Mucosa of descending colon (tissue), 3 donors: ENCODE measurements around the gene CLEC10A. TPM values are rescaled to one million over a fixed set of nuclear protein-coding genes. Genes with fewer than 3 reads are reported as not detected.

Experiments used
- ATAC-seq: fragments of 200-7000 bp; cut with Tn5 transposase; one replicate; pipeline ENCODE4 v1.9.1; 2020; ENCODE audit warnings: mild to moderate bottlenecking, moderate library complexity
- DNase-seq, 3 donors: peaks; one replicate each; pipeline ENCODE4 v3.0.0-alpha.2; 2020
- H3K36me3 ChIP-seq: fragments of 200-600 bp; one replicate; pipeline ENCODE4 v1.8.0; 2021; ENCODE audit warnings: low read depth, mild to moderate bottlenecking
- H3K4me1 ChIP-seq: fragments of 200-600 bp; one replicate; pipeline ENCODE4 v1.8.0; 2021; ENCODE audit warnings: low read depth, mild to moderate bottlenecking
- H3K4me3 ChIP-seq: fragments of 200-600 bp; one replicate; pipeline ENCODE4 v1.8.0; 2021; ENCODE audit warnings: mild to moderate bottlenecking
- H3K9me3 ChIP-seq: fragments of 200-600 bp; one replicate; pipeline ENCODE4 v1.8.0; 2021; ENCODE audit warnings: mild to moderate bottlenecking
- intact Hi-C, 2 donors: fragments of 100-400 bp; cut with DNase I in 1 of 2; cut with micrococcal nuclease in 1 of 2; formaldehyde crosslinking; loops; one replicate each; pipeline versions ENCODE4 v1.11.0 to v1.11.1; 2022; cut with DNase I, micrococcal nuclease
- total RNA-seq, 3 donors: library from RNA; stranded (reverse); fragmentation: NEBNext Ultra II Directional in 2 of 3; extraction: Animal tissue kit (Norgen Biotek cat#: 25700) in 2 of 3; gene quantifications; one replicate each; pipeline versions ENCODE4 v1.2.1 to v1.2.4, GENCODE V29; 2021 to 2023
- TF ChIP-seq, protein P1 (sequence below): fragments of 200-600 bp; IDR thresholded peaks from one replicate; pipeline ENCODE4 v1.8.0; 2022; ENCODE audit warnings: antibody characterized with exemption, mild to moderate bottlenecking
- donor health status: DM: no; HTN: no; CAD: no; lungs with moderate emphysema.
- donor health status: DM: no; HTN: no; CAD: no.
- donor health status: DM: no; HTN: yes; CAD: no.

Gene CLEC10A
- total RNA-seq, 3 donors from 2014 or later, result 3.1 to 15.1 (median 8.9) TPM

DNA sequence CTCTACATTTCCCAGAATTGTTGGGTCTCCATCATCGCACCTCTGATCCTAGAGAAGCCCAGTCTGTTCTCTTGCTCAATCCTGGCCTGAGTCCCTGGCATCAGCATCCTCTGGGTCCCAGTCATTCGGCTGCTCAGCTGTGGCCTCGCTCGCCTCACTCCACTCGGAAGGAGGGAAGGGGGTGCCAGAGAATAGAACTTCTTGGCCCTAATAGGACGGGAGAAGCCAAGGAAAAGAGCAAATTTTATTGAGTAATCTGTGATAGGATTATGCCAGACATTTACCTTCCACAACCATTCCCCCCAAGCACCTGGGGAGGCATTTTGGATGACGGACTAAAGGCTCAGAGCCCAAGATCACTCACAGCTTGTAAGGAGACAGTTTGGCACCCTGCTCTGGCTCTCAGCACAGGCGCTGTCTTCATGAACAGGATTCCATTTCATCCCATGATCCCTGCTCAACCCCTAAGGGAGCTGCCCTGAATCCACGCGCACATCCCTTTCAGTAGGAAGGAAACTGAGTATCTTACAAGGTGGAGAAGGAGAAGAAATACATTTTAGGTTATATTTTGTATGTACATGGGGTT lies 498 bp upstream of the CLEC10A start:
- H3K4me1 ChIP-seq, result no peaks in the 10 kb centered on the region
- TF ChIP-seq, protein P1, sequence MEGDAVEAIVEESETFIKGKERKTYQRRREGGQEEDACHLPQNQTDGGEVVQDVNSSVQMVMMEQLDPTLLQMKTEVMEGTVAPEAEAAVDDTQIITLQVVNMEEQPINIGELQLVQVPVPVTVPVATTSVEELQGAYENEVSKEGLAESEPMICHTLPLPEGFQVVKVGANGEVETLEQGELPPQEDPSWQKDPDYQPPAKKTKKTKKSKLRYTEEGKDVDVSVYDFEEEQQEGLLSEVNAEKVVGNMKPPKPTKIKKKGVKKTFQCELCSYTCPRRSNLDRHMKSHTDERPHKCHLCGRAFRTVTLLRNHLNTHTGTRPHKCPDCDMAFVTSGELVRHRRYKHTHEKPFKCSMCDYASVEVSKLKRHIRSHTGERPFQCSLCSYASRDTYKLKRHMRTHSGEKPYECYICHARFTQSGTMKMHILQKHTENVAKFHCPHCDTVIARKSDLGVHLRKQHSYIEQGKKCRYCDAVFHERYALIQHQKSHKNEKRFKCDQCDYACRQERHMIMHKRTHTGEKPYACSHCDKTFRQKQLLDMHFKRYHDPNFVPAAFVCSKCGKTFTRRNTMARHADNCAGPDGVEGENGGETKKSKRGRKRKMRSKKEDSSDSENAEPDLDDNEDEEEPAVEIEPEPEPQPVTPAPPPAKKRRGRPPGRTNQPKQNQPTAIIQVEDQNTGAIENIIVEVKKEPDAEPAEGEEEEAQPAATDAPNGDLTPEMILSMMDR, result no peak
- ATAC-seq, result no peak
- H3K9me3 ChIP-seq, result no peaks in the 10 kb centered on the region
- DNase-seq, result no peak
- intact Hi-C loops, result no loop called here
- no peak overlapping the region for H3K4me3 ChIP-seq
- H3K36me3 ChIP-seq, result no peaks in the 10 kb centered on the region

DNA sequence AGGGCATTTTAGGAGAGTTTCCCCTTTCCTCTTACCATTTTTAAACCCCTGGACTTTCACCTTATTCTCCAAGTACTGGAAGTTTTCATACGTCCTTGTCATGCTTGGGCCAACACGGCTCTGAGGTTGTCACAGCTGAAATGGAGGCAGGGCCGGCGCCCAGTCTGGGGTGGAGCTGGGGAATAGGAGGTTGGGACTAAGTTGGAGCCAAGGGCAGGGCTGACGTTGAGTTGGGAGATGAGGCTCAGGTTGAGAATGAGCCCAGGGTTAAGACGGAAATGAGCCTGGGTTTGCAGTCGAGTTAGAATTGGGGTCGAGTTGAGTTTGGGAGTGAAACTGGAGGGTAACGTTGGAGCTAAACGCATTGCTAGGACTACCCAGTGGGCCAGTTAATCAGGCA lies 1.3 kb downstream of the CLEC10A start:
- Histone ChIP-seq H3K36me3 (no peaks in the 10 kb centered on the region), H3K9me3 (no peaks in the 10 kb centered on the region), H3K4me3 (no peak overlapping the region), H3K4me1 (no peaks in the 10 kb centered on the region)
- TF ChIP-seq, protein P1, result no peak
- intact Hi-C loops, result no loop called here
- no peak for DNase-seq
- ATAC-seq, result no peak

DNA sequence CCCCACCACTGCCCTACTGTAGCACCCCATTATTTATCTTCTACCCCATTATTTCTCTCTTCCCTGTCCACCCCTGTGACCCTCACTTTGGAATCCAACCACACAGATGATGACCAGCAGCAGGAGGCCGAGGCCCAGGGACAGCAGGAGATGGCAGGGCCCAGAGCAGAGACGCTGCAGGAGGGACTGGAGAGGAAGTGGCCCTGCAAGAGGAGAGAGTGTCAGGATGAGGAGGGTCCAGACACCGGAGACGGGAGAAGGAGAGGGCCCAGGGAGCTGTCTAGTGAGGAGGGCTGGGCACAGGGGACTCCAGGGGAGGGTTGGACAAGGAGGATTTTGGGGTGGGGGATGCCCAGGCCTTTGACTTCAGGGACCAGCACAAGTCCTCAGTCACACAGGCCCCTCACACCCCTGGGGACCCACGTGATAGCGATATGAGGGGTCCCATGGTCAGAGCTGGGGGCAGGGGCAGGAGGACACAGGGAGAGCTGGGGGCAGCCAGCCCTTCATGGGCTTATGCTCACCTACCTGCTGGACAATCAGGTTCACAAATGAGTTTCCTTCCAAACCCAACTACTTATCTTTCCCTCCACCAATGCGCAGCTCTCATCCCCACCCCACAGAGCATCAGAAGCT lies 2.0 kb downstream of the CLEC10A start:
- H3K36me3 ChIP-seq, result no peaks in the 10 kb centered on the region
- H3K4me1 ChIP-seq, result no peaks in the 10 kb centered on the region
- H3K9me3 ChIP-seq, result no peaks in the 10 kb centered on the region
- H3K4me3 ChIP-seq, result no peak overlapping the region
- TF ChIP-seq, protein P1, result no peak
- DNase-seq (no peak), ATAC-seq (no peak)
- intact Hi-C loops, result no loop called here

DNA sequence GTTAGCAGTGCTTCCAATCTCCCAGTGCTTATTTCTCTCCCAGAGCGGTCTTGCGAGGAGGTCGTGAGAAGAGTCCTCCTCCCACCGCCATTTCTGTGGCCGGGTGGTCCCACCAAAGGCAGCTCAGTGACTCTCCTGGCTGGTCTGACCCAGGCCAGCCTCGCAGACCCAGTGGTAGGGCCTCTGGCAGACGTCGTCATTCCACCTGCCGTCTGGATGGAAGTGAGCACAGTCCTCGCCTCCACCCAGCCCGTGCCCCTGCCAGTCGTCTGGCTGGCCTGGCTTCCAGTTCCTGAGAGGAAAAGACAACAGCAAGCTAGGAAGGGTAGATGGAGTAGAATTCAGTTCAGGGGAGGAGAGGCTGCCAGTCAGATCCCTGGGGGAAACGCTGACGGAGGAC lies 5.1 kb downstream of the CLEC10A start:
- DNase-seq, result no peak
- H3K9me3 ChIP-seq, result no peaks in the 10 kb centered on the region
- ATAC-seq, result no peak
- TF ChIP-seq, protein P1, result no peak
- H3K4me3 ChIP-seq, result no peak overlapping the region
- intact Hi-C loops, result no loop called here
- H3K4me1 ChIP-seq, result no peaks in the 10 kb centered on the region
- H3K36me3 ChIP-seq, result no peaks in the 10 kb centered on the region

DNA sequence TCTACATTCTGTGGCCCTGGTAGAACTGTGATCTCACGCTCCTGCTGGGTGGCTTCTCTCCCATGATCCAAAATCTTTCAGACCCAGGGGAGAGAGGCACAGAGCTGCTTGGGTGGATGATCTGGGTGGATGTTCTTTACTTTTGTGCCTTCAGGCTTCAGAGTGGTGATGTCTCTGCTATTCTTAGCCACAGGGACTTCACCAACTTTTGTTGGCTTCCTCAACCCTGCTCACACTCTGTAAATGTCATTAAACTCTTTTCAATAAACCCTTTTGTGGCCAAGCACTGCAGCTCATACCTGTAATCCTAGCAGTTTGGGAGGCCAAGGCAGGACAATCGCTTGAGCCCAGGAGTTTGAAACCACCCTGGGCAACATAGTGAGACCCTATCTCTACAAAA lies 7.6 kb downstream of the CLEC10A start:
- Histone ChIP-seq H3K4me3 (no peak overlapping the region), H3K9me3 (peaks cover 4% of the 10 kb centered on the region), H3K4me1 (no peaks in the 10 kb centered on the region), H3K36me3 (no peaks in the 10 kb centered on the region)
- ATAC-seq (no peak), DNase-seq (no peak)
- TF ChIP-seq, protein P1, result no peak
- intact Hi-C loops, result no loop called here

DNA sequence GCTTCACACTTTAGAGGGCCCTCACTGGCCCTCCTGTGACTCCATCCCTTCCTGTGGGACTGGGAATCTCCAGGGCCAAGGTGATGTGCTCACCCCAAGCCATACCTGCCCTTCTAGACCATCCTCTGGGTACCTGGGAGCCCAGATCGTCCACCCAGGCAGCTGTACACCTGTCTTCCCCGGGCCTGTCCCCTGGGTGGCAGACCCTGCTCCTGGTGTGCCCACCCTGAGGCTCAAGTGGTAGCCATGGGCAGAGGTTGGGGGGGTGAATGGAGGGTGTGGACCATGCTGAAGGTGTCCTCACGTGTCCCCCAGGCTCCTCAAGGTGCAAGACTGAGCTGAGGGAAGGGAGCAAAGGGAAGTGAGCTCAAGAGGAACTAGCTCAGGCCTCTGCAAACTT lies 9.3 kb downstream of the CLEC10A start:
- Histone ChIP-seq H3K4me3 (no peak overlapping the region), H3K9me3 (peaks cover 4% of the 10 kb centered on the region), H3K36me3 (no peaks in the 10 kb centered on the region), H3K4me1 (no peaks in the 10 kb centered on the region)
- intact Hi-C loops, result no loop called here
- no peak for DNase-seq
- ATAC-seq, result no peak
- TF ChIP-seq, protein P1, result no peak
